Activated CD4-positive, alpha-beta T cell treated with anti-CD3 and anti-CD28 coated beads, Interleukin-2, Interleukin-4, amounts not matched to agents 100 ng/mL and 50 ng/mL, durations not matched to agents 16 hours and 8 hours (primary cell): Measurements from ENCODE around the gene PRDM8.

Source experiments
- DNase-seq: peaks from one replicate; pipeline ENCODE4 v3.0.0-alpha.2; 2020; ENCODE audit warnings: low spot score

PRDM8 gene

GRCh38 chr4:80183250-80184052 lies 13.9 kb upstream of the PRDM8 start:
- DNase-seq = no peak

GRCh38 chr4:80184053-80184824 lies 13.1 kb upstream of the PRDM8 start:
- peak; percentile 95 for DNase-seq

GRCh38 chr4:80184825-80185756 lies 12.2 kb upstream of the PRDM8 start:
- no peak for DNase-seq

- DNase-seq = no peak
Measured at GRCh38 chr4:80185787-80186548, 11.3 kb upstream of the PRDM8 start.

- no peak for DNase-seq
Measured at GRCh38 chr4:80186676-80187075, 10.6 kb upstream of the PRDM8 start.

GRCh38 chr4:80187677-80188076 lies 9.6 kb upstream of the PRDM8 start:
- no peak for DNase-seq

- no peak for DNase-seq
Measured at GRCh38 chr4:80188457-80188800, 8.9 kb upstream of the PRDM8 start.

GRCh38 chr4:80188801-80189458 lies 8.4 kb upstream of the PRDM8 start:
- DNase-seq = no peak

- DNase-seq = no peak
Measured at GRCh38 chr4:80189581-80189955, 7.7 kb upstream of the PRDM8 start.

- DNase-seq = no peak
Measured at GRCh38 chr4:80189956-80190677, 7.2 kb upstream of the PRDM8 start.

GRCh38 chr4:80192252-80192866 lies 4.9 kb upstream of the PRDM8 start:
- no peak for DNase-seq

- no peak for DNase-seq
Measured at GRCh38 chr4:80192937-80193336, 4.4 kb upstream of the PRDM8 start.

- no peak for DNase-seq
Measured at GRCh38 chr4:80195441-80196140, 1.7 kb upstream of the PRDM8 start.

GRCh38 chr4:80196259-80196921 lies 913 bp upstream of the PRDM8 start:
- DNase-seq = no peak

- DNase-seq = no peak
Measured at GRCh38 chr4:80197601-80198440, 518 bp downstream of the PRDM8 start.

GRCh38 chr4:80198441-80198837 lies 1.1 kb downstream of the PRDM8 start:
- DNase-seq = no peak

- no peak for DNase-seq
Measured at GRCh38 chr4:80199004-80199560, 1.8 kb downstream of the PRDM8 start.

GRCh38 chr4:80199947-80200346 lies 2.6 kb downstream of the PRDM8 start:
- no peak for DNase-seq
